Endothelial cell of umbilical vein (primary cell): Measurements from ENCODE around the gene SRD5A1.

Experiments used
- EZH2 ChIP-seq: IDR thresholded peaks from 2 replicates; pipeline ENCODE4 v1.6.1; 2012; ENCODE audit warnings: borderline replicate concordance, low read depth, mild to moderate bottlenecking, moderate library complexity, low read length, inconsistent platforms; ENCODE audit not compliant: severe bottlenecking
- FOS ChIP-seq: IDR thresholded peaks from 2 replicates; pipeline ENCODE4 v1.6.1; 2011; ENCODE audit warnings: mild to moderate bottlenecking, low read length, moderate library complexity, borderline replicate concordance; ENCODE audit not compliant: insufficient read depth
- GATA2 ChIP-seq: IDR thresholded peaks from 2 replicates; pipeline ENCODE4 v1.7.0; 2011; ENCODE audit warnings: low read depth, mild to moderate bottlenecking, moderate library complexity, mixed read lengths, low read length; ENCODE audit not compliant: insufficient read length, insufficient read depth
- JUN ChIP-seq: IDR thresholded peaks from 2 replicates; pipeline ENCODE4 v1.6.1; 2011; ENCODE audit warnings: borderline replicate concordance, low read depth; ENCODE audit not compliant: insufficient read length, insufficient read depth
- MYC ChIP-seq: IDR thresholded peaks from one replicate; pipeline ENCODE4 v1.6.1; 2011; ENCODE audit warnings: mild to moderate bottlenecking, low read depth, low read length
- POLR2A ChIP-seq: IDR thresholded peaks from 2 replicates; pipeline ENCODE4 v1.6.1; 2012; ENCODE audit warnings: low read depth, mild to moderate bottlenecking, control low read depth, low read length
- POLR2AphosphoS5 ChIP-seq: IDR thresholded peaks from 2 replicates; pipeline ENCODE4 v1.6.1; 2012; ENCODE audit warnings: low read depth, mild to moderate bottlenecking, control low read depth, low read length, moderate library complexity; ENCODE audit not compliant: insufficient read depth
- TF ChIP-seq, protein P1 (sequence below), 2 donors: IDR thresholded peaks; 1 replicate in 1 of 2; 2 replicates in 1 of 2; pipeline ENCODE4 v1.5.1; 2011; ENCODE audit warnings: low read length in 2 of 2, mild to moderate bottlenecking in 2 of 2, moderate library complexity in 2 of 2, control low read depth in 1 of 2, inconsistent platforms in 1 of 2, low read depth in 1 of 2; ENCODE audit not compliant: insufficient read depth in 1 of 2; ENCODE audit errors: extremely low read depth in 1 of 2
- TF ChIP-seq, protein P2 (sequence below): IDR thresholded peaks from 2 replicates; pipeline ENCODE4 v1.6.1; 2011; ENCODE audit not compliant: insufficient read depth, insufficient read length

DNA sequence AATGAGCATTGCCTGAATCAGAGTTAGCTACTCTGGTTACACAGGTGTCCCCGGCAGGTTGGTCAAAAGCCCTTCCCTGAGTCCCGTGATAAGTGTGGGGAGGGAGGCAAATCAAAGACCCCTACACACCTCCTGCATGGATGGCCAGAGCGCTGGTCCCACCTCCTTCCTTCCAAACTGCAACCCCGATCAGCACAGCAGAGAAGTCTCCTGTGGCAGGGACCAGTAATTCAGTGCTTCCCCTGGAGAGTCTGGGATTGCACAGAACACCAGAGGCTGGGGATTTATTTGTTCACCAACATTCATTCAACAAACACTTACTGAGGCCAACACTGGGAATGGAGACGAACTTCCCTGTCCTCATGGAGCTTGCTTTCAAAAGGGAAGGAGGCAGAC is 46.6 kb upstream of the SRD5A1 start:
- TF ChIP-seq, protein P1, sequence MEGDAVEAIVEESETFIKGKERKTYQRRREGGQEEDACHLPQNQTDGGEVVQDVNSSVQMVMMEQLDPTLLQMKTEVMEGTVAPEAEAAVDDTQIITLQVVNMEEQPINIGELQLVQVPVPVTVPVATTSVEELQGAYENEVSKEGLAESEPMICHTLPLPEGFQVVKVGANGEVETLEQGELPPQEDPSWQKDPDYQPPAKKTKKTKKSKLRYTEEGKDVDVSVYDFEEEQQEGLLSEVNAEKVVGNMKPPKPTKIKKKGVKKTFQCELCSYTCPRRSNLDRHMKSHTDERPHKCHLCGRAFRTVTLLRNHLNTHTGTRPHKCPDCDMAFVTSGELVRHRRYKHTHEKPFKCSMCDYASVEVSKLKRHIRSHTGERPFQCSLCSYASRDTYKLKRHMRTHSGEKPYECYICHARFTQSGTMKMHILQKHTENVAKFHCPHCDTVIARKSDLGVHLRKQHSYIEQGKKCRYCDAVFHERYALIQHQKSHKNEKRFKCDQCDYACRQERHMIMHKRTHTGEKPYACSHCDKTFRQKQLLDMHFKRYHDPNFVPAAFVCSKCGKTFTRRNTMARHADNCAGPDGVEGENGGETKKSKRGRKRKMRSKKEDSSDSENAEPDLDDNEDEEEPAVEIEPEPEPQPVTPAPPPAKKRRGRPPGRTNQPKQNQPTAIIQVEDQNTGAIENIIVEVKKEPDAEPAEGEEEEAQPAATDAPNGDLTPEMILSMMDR (IDR thresholded peaks at IDR 0.05; ENCODE audit: extremely low read depth in 1 of 2, insufficient read depth in 1 of 2, low read depth in 1 of 2, low read length in 2 of 2): no peak
- no peak for TF ChIP-seq EZH2
- TF ChIP-seq POLR2A: no peak
- no peak for TF ChIP-seq JUN
- TF ChIP-seq, protein P2, sequence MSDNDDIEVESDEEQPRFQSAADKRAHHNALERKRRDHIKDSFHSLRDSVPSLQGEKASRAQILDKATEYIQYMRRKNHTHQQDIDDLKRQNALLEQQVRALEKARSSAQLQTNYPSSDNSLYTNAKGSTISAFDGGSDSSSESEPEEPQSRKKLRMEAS: no peak
- TF ChIP-seq POLR2AphosphoS5: no peak
- TF ChIP-seq MYC: no peak
- no peak for TF ChIP-seq FOS
- TF ChIP-seq GATA2: no peak
